ENCODE results near the gene BRIP1.
"Not testable (repeated sequence)": the region's sequence is repeated elsewhere in the genome, so short reads cannot be mapped to it uniquely, and the experiment has no call there.

The BRIP1 gene

GRCh38 chr17:61774087-61774486 is 89.2 kb downstream of the BRIP1 start:
- not testable (repeated sequence) for H3K4me1 ChIP-seq (ENCODE audit: control insufficient read depth, insufficient read depth, low read length); H3K4me2 ChIP-seq (ENCODE audit: low read length)

DNA sequence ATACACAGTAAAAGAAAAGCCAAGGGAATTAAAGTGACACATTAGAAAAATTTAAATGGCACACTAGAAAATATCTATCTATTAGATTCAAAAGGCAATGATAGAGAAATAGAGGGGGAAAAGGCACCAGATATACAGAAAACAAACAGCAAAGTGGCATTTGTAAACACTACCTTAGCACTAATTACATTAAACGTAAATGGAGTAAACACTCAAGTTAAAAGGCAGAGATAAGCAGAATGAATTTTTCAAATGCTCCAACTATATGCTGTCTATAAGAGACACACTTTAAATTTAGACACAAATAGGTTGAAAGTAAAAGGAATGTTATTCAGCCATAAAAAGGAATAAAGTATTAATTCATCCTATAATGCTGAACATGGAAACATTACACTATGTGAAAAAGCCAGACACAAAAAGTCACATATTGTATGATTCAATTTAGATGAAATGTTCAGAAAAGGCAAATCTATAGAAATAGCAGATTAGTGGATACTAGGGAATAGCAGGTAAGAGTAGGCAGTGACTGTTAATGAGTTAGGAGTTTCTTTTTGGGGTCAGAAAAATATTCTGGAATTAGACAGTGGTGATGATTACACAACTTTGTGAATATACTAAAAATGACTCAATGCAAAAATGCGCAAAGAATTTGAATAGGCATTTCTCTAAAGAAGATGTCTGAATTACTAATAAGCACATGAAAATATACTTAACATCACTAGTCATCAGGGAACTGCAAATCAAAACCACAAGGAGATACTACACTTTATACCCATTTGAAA is 92.4 kb downstream of the BRIP1 start:
- H3K9ac ChIP-seq (ENCODE audit: low read depth, low read length): no peak overlapping the region
- peaks cover 5% of the 10 kb centered on the region for H3K9me3 ChIP-seq (replicated peaks; ENCODE audit: low read length)

More at GRCh38 chr17:61774087-61774486, 89.2 kb downstream of the BRIP1 start:
- H3K4me3 ChIP-seq (ENCODE audit: low read length); H3K9ac ChIP-seq (ENCODE audit: low read depth, low read length); H3K36me3 ChIP-seq (ENCODE audit: insufficient read depth, low read length); H3K9me3 ChIP-seq (replicated peaks; ENCODE audit: low read length); H3K27me3 ChIP-seq (ENCODE audit: control insufficient read depth, insufficient read depth, low read length): not testable (repeated sequence)

GRCh38 chr17:61770043-61770442 is 93.3 kb downstream of the BRIP1 start:
- Histone ChIP-seq H3K9ac (ENCODE audit: low read depth, low read length) (no peak overlapping the region), H3K4me3 (ENCODE audit: low read length) (no peak overlapping the region), H3K27me3 (ENCODE audit: control insufficient read depth, insufficient read depth, low read length) (no peaks in the 10 kb centered on the region), H3K36me3 (ENCODE audit: insufficient read depth, low read length) (peaks cover 4% of the 10 kb centered on the region), H3K9me3 (replicated peaks; ENCODE audit: low read length) (peaks cover 5% of the 10 kb centered on the region), H3K4me2 (ENCODE audit: low read length) (no peak overlapping the region), H3K4me1 (ENCODE audit: control insufficient read depth, insufficient read depth, low read length) (no peaks in the 10 kb centered on the region)

More for the DNA sequence above, 92.4 kb downstream of the BRIP1 start:
- no peaks in the 10 kb centered on the region for H3K4me1 ChIP-seq (ENCODE audit: control insufficient read depth, insufficient read depth, low read length)
- H3K27me3 ChIP-seq (ENCODE audit: control insufficient read depth, insufficient read depth, low read length): no peaks in the 10 kb centered on the region
- no peak overlapping the region for H3K4me3 ChIP-seq (ENCODE audit: low read length)
- H3K36me3 ChIP-seq (ENCODE audit: insufficient read depth, low read length): peaks cover 4% of the 10 kb centered on the region
- H3K4me2 ChIP-seq (ENCODE audit: low read length): no peak overlapping the region

DNA sequence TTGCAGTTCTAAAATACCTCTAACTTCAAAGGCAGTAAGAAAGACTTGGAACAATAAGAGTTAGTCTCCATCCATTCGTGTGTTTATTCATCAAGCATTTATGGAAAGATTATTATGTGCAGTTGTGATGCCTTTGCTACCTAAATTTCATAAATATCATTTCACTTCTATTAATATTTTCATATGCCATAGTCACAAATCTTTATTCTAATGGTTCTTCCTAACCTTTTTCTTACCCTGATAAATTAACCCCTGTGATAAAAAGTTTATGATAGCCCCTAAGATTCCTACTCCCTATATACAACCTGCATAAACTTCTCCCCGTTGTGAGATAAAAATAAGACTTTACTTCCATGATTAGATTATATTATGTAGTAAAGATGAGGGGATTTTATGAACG is 94.9 kb downstream of the BRIP1 start:
- H3K4me3 ChIP-seq (ENCODE audit: low read length): no peak overlapping the region
- no peaks in the 10 kb centered on the region for H3K4me1 ChIP-seq (ENCODE audit: control insufficient read depth, insufficient read depth, low read length)
- no peaks in the 10 kb centered on the region for H3K27me3 ChIP-seq (ENCODE audit: control insufficient read depth, insufficient read depth, low read length)
- no peak overlapping the region for H3K9ac ChIP-seq (ENCODE audit: low read depth, low read length)
- H3K9me3 ChIP-seq (replicated peaks; ENCODE audit: low read length): peaks cover 5% of the 10 kb centered on the region
- H3K4me2 ChIP-seq (ENCODE audit: low read length): no peak overlapping the region
- peaks cover 4% of the 10 kb centered on the region for H3K36me3 ChIP-seq (ENCODE audit: insufficient read depth, low read length)

DNA sequence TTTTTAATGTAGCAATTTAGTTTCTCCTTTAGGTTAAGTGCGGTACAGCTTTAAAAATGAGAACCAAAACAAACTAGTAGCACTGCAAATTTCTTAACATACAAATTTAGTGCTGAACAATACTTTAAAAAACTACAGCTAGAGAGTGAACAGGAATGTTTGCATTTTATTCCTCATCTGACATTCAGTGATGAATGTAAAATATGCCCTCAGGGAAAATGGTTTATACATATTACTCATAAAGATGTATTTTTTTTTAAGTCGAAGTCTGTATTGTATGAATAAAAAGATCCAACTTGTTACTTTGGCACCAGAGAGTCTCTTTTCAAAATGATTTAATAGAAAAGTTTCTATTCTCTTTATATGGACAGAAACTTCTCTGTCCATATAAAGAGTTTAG is 96.8 kb downstream of the BRIP1 start:
- Histone ChIP-seq H3K4me3 (ENCODE audit: low read length) (no peak overlapping the region), H3K4me1 (ENCODE audit: control insufficient read depth, insufficient read depth, low read length) (no peaks in the 10 kb centered on the region), H3K4me2 (ENCODE audit: low read length) (no peak overlapping the region), H3K9me3 (replicated peaks; ENCODE audit: low read length) (peaks cover 5% of the 10 kb centered on the region), H3K9ac (ENCODE audit: low read depth, low read length) (no peak overlapping the region), H3K36me3 (ENCODE audit: insufficient read depth, low read length) (peaks cover 4% of the 10 kb centered on the region), H3K27me3 (ENCODE audit: control insufficient read depth, insufficient read depth, low read length) (no peaks in the 10 kb centered on the region)

GRCh38 chr17:61764846-61765245 is 98.5 kb downstream of the BRIP1 start:
- Histone ChIP-seq H3K9me3 (replicated peaks; ENCODE audit: low read length) (no peaks in the 10 kb centered on the region), H3K27me3 (ENCODE audit: control insufficient read depth, insufficient read depth, low read length) (no peaks in the 10 kb centered on the region), H3K4me3 (ENCODE audit: low read length) (no peak overlapping the region), H3K9ac (ENCODE audit: low read depth, low read length) (no peak overlapping the region), H3K4me1 (ENCODE audit: control insufficient read depth, insufficient read depth, low read length) (no peaks in the 10 kb centered on the region), H3K36me3 (ENCODE audit: insufficient read depth, low read length) (peaks cover 4% of the 10 kb centered on the region), H3K4me2 (ENCODE audit: low read length) (no peak overlapping the region)

GRCh38 chr17:61761827-61762226 is 101.5 kb downstream of the BRIP1 start:
- Histone ChIP-seq H3K9me3 (replicated peaks; ENCODE audit: low read length) (no peaks in the 10 kb centered on the region), H3K36me3 (ENCODE audit: insufficient read depth, low read length) (no peaks in the 10 kb centered on the region), H3K4me3 (ENCODE audit: low read length) (no peak overlapping the region), H3K9ac (ENCODE audit: low read depth, low read length) (no peak overlapping the region), H3K4me2 (ENCODE audit: low read length) (no peak overlapping the region), H3K27me3 (ENCODE audit: control insufficient read depth, insufficient read depth, low read length) (no peaks in the 10 kb centered on the region), H3K4me1 (ENCODE audit: control insufficient read depth, insufficient read depth, low read length) (no peaks in the 10 kb centered on the region)

GRCh38 chr17:61759362-61759761 is 104.0 kb downstream of the BRIP1 start:
- no peak overlapping the region for H3K4me3 ChIP-seq (ENCODE audit: low read length)
- no peak overlapping the region for H3K9ac ChIP-seq (ENCODE audit: low read depth, low read length)
- H3K27me3 ChIP-seq (ENCODE audit: control insufficient read depth, insufficient read depth, low read length): no peaks in the 10 kb centered on the region
- H3K36me3 ChIP-seq (ENCODE audit: insufficient read depth, low read length): no peaks in the 10 kb centered on the region
- H3K4me2 ChIP-seq (ENCODE audit: low read length): no peak overlapping the region
- H3K9me3 ChIP-seq (replicated peaks; ENCODE audit: low read length): no peaks in the 10 kb centered on the region
- no peaks in the 10 kb centered on the region for H3K4me1 ChIP-seq (ENCODE audit: control insufficient read depth, insufficient read depth, low read length)

GRCh38 chr17:61758430-61758829 is 104.9 kb downstream of the BRIP1 start:
- Histone ChIP-seq H3K9me3 (replicated peaks; ENCODE audit: low read length) (no peaks in the 10 kb centered on the region), H3K36me3 (ENCODE audit: insufficient read depth, low read length) (no peaks in the 10 kb centered on the region), H3K4me3 (ENCODE audit: low read length) (no peak overlapping the region), H3K4me2 (ENCODE audit: low read length) (no peak overlapping the region), H3K9ac (ENCODE audit: low read depth, low read length) (no peak overlapping the region), H3K27me3 (ENCODE audit: control insufficient read depth, insufficient read depth, low read length) (no peaks in the 10 kb centered on the region), H3K4me1 (ENCODE audit: control insufficient read depth, insufficient read depth, low read length) (no peaks in the 10 kb centered on the region)

- Histone ChIP-seq H3K4me1 (ENCODE audit: control insufficient read depth, insufficient read depth, low read length) (no peaks in the 10 kb centered on the region), H3K27me3 (ENCODE audit: control insufficient read depth, insufficient read depth, low read length) (no peaks in the 10 kb centered on the region), H3K4me2 (ENCODE audit: low read length) (no peak overlapping the region), H3K36me3 (ENCODE audit: insufficient read depth, low read length) (no peaks in the 10 kb centered on the region), H3K9me3 (replicated peaks; ENCODE audit: low read length) (no peaks in the 10 kb centered on the region), H3K9ac (ENCODE audit: low read depth, low read length) (no peak overlapping the region), H3K4me3 (ENCODE audit: low read length) (no peak overlapping the region)
Measured at GRCh38 chr17:61757168-61757567, 106.2 kb downstream of the BRIP1 start.

- Histone ChIP-seq H3K4me1 (ENCODE audit: control insufficient read depth, insufficient read depth, low read length) (no peaks in the 10 kb centered on the region), H3K4me3 (ENCODE audit: low read length) (no peak overlapping the region), H3K36me3 (ENCODE audit: insufficient read depth, low read length) (no peaks in the 10 kb centered on the region), H3K9me3 (replicated peaks; ENCODE audit: low read length) (no peaks in the 10 kb centered on the region), H3K9ac (ENCODE audit: low read depth, low read length) (no peak overlapping the region), H3K4me2 (ENCODE audit: low read length) (no peak overlapping the region), H3K27me3 (ENCODE audit: control insufficient read depth, insufficient read depth, low read length) (no peaks in the 10 kb centered on the region)
Measured at GRCh38 chr17:61756561-61756960, 106.8 kb downstream of the BRIP1 start.

GRCh38 chr17:61755668-61756067 is 107.7 kb downstream of the BRIP1 start:
- H3K4me2 ChIP-seq (ENCODE audit: low read length): no peak overlapping the region
- no peaks in the 10 kb centered on the region for H3K4me1 ChIP-seq (ENCODE audit: control insufficient read depth, insufficient read depth, low read length)
- H3K36me3 ChIP-seq (ENCODE audit: insufficient read depth, low read length): no peaks in the 10 kb centered on the region
- no peaks in the 10 kb centered on the region for H3K27me3 ChIP-seq (ENCODE audit: control insufficient read depth, insufficient read depth, low read length)
- no peak overlapping the region for H3K4me3 ChIP-seq (ENCODE audit: low read length)
- H3K9me3 ChIP-seq (replicated peaks; ENCODE audit: low read length): no peaks in the 10 kb centered on the region
- no peak overlapping the region for H3K9ac ChIP-seq (ENCODE audit: low read depth, low read length)
